IPS-15b (cell line): ENCODE measurements around the gene PDE5A.

Experiments used
- H3K27me3 ChIP-seq: one replicate; pipeline ENCODE4 v1.6.1; 2013; ENCODE audit warnings: low read length; ENCODE audit not compliant: control insufficient read depth, insufficient read depth
- H3K36me3 ChIP-seq: one replicate; pipeline ENCODE4 v1.6.1; 2013; ENCODE audit warnings: low read length; ENCODE audit not compliant: control insufficient read depth, insufficient read depth
- H3K4me1 ChIP-seq: one replicate; pipeline ENCODE4 v1.6.1; 2013; ENCODE audit warnings: mild to moderate bottlenecking, low read length; ENCODE audit not compliant: control insufficient read depth, insufficient read depth
- H3K4me3 ChIP-seq: one replicate; pipeline ENCODE4 v1.5.1; 2013; ENCODE audit warnings: low read depth, low read length
- H3K9ac ChIP-seq: one replicate; pipeline ENCODE4 v1.6.1; 2013; ENCODE audit warnings: low read depth, mild to moderate bottlenecking, low read length
- H3K9me3 ChIP-seq: one replicate; pipeline ENCODE4 v1.6.1; 2013; ENCODE audit warnings: mild to moderate bottlenecking, low read length; ENCODE audit not compliant: control insufficient read depth, insufficient read depth

Gene PDE5A

GRCh38 chr4:119512398-119512797 is 116.2 kb downstream of the PDE5A start:
- Histone ChIP-seq H3K4me1 (no peaks in the 10 kb centered on the region), H3K9ac (no peak overlapping the region), H3K4me3 (no peak overlapping the region), H3K36me3 (no peaks in the 10 kb centered on the region), H3K9me3 (no peaks in the 10 kb centered on the region), H3K27me3 (no peaks in the 10 kb centered on the region)

GRCh38 chr4:119510395-119511149 is 118.0 kb downstream of the PDE5A start:
- Histone ChIP-seq H3K4me1 (no peaks in the 10 kb centered on the region), H3K36me3 (no peaks in the 10 kb centered on the region), H3K27me3 (no peaks in the 10 kb centered on the region), H3K9me3 (no peaks in the 10 kb centered on the region), H3K9ac (no peak overlapping the region), H3K4me3 (no peak overlapping the region)

- H3K36me3 ChIP-seq: no peaks in the 10 kb centered on the region
Observed at GRCh38 chr4:119508281-119508680, 120.3 kb downstream of the PDE5A start.

GRCh38 chr4:119506806-119507205 is 121.8 kb downstream of the PDE5A start:
- no peaks in the 10 kb centered on the region for H3K4me1 ChIP-seq
- H3K36me3 ChIP-seq: no peaks in the 10 kb centered on the region

More at GRCh38 chr4:119508281-119508680, 120.3 kb downstream of the PDE5A start:
- H3K9me3 ChIP-seq: no peaks in the 10 kb centered on the region
- H3K27me3 ChIP-seq: no peaks in the 10 kb centered on the region
- no peak overlapping the region for H3K9ac ChIP-seq
- H3K4me1 ChIP-seq: no peaks in the 10 kb centered on the region
- H3K4me3 ChIP-seq: no peak overlapping the region

GRCh38 chr4:119504616-119505015 is 124.0 kb downstream of the PDE5A start:
- no peaks in the 10 kb centered on the region for H3K36me3 ChIP-seq

More at GRCh38 chr4:119506806-119507205, 121.8 kb downstream of the PDE5A start:
- H3K4me3 ChIP-seq: no peak overlapping the region
- no peaks in the 10 kb centered on the region for H3K27me3 ChIP-seq
- H3K9ac ChIP-seq: no peak overlapping the region
- no peaks in the 10 kb centered on the region for H3K9me3 ChIP-seq

GRCh38 chr4:119501740-119502139 is 126.9 kb downstream of the PDE5A start:
- Histone ChIP-seq H3K36me3 (no peaks in the 10 kb centered on the region), H3K9me3 (no peaks in the 10 kb centered on the region), H3K4me1 (no peaks in the 10 kb centered on the region), H3K4me3 (no peak overlapping the region), H3K9ac (no peak overlapping the region), H3K27me3 (no peaks in the 10 kb centered on the region)

More at GRCh38 chr4:119504616-119505015, 124.0 kb downstream of the PDE5A start:
- no peaks in the 10 kb centered on the region for H3K9me3 ChIP-seq
- H3K4me3 ChIP-seq: no peak overlapping the region
- H3K9ac ChIP-seq: no peak overlapping the region
- H3K4me1 ChIP-seq: no peaks in the 10 kb centered on the region
- H3K27me3 ChIP-seq: no peaks in the 10 kb centered on the region

- no peaks in the 10 kb centered on the region for H3K27me3 ChIP-seq
- H3K4me1 ChIP-seq: no peaks in the 10 kb centered on the region
- no peaks in the 10 kb centered on the region for H3K36me3 ChIP-seq
- no peaks in the 10 kb centered on the region for H3K9me3 ChIP-seq
- no peak overlapping the region for H3K9ac ChIP-seq
- no peak overlapping the region for H3K4me3 ChIP-seq
Observed at GRCh38 chr4:119498527-119498926, 130.1 kb downstream of the PDE5A start.

- H3K27me3 ChIP-seq: no peaks in the 10 kb centered on the region
- H3K36me3 ChIP-seq: no peaks in the 10 kb centered on the region
- no peak overlapping the region for H3K9ac ChIP-seq
- no peaks in the 10 kb centered on the region for H3K9me3 ChIP-seq
- no peaks in the 10 kb centered on the region for H3K4me1 ChIP-seq
- no peak overlapping the region for H3K4me3 ChIP-seq
Observed at GRCh38 chr4:119493886-119494285, 134.7 kb downstream of the PDE5A start.

- Histone ChIP-seq H3K9ac (no peak overlapping the region), H3K36me3 (no peaks in the 10 kb centered on the region), H3K27me3 (no peaks in the 10 kb centered on the region), H3K4me1 (no peaks in the 10 kb centered on the region), H3K4me3 (no peak overlapping the region), H3K9me3 (no peaks in the 10 kb centered on the region)
Observed at GRCh38 chr4:119493419-119493818, 135.2 kb downstream of the PDE5A start.

- no peaks in the 10 kb centered on the region for H3K27me3 ChIP-seq
- no peak overlapping the region for H3K4me3 ChIP-seq
- H3K9me3 ChIP-seq: no peaks in the 10 kb centered on the region
- H3K4me1 ChIP-seq: no peaks in the 10 kb centered on the region
- H3K36me3 ChIP-seq: no peaks in the 10 kb centered on the region
- no peak overlapping the region for H3K9ac ChIP-seq
Observed at GRCh38 chr4:119490335-119490734, 138.3 kb downstream of the PDE5A start.

GRCh38 chr4:119489305-119489704 is 139.3 kb downstream of the PDE5A start:
- H3K27me3 ChIP-seq: no peaks in the 10 kb centered on the region
- H3K4me3 ChIP-seq: no peak overlapping the region
- no peak overlapping the region for H3K9ac ChIP-seq
- no peaks in the 10 kb centered on the region for H3K36me3 ChIP-seq
- H3K9me3 ChIP-seq: no peaks in the 10 kb centered on the region
- H3K4me1 ChIP-seq: no peaks in the 10 kb centered on the region

- Histone ChIP-seq H3K4me1 (no peaks in the 10 kb centered on the region), H3K9me3 (peaks cover 3% of the 10 kb centered on the region), H3K4me3 (no peak overlapping the region), H3K27me3 (no peaks in the 10 kb centered on the region), H3K36me3 (peaks cover 7% of the 10 kb centered on the region), H3K9ac (no peak overlapping the region)
Observed at GRCh38 chr4:119480331-119480730, 148.3 kb downstream of the PDE5A start.
